Bone marrow (tissue), 2 donors: ENCODE data around the gene MRNIP.

ENCODE experiments used
- DNase-seq, 2 donors: peaks; one replicate each; lab custom pipeline; 2025; lab: John Stamatoyannopoulos, UW

The MRNIP gene

GRCh38 chr5:179803651-179804554 lies 54.7 kb downstream of the MRNIP start:
- peak; percentile 27 to 51 for DNase-seq

GRCh38 chr5:179802950-179803562 lies 55.6 kb downstream of the MRNIP start:
- no peak for DNase-seq

- no peak for DNase-seq
Observed at GRCh38 chr5:179802207-179802883, 56.3 kb downstream of the MRNIP start.

GRCh38 chr5:179801304-179802206 lies 57.1 kb downstream of the MRNIP start:
- DNase-seq = peak in 1 of 2 donors; percentile 33

- no peak for DNase-seq
Observed at GRCh38 chr5:179800696-179801201, 57.9 kb downstream of the MRNIP start.

GRCh38 chr5:179800071-179800695 lies 58.4 kb downstream of the MRNIP start:
- no peak for DNase-seq

- DNase-seq = no peak
Observed at GRCh38 chr5:179799644-179799973, 59.0 kb downstream of the MRNIP start.

GRCh38 chr5:179798771-179799643 lies 59.6 kb downstream of the MRNIP start:
- DNase-seq = no peak

- DNase-seq = no peak
Observed at GRCh38 chr5:179798144-179798770, 60.4 kb downstream of the MRNIP start.

GRCh38 chr5:179797741-179798140 lies 60.9 kb downstream of the MRNIP start:
- DNase-seq = no peak

- no peak for DNase-seq
Observed at GRCh38 chr5:179796877-179797608, 61.6 kb downstream of the MRNIP start.

- DNase-seq = peak; percentile 27 to 64
Observed at GRCh38 chr5:179795863-179796833, 62.5 kb downstream of the MRNIP start.

GRCh38 chr5:179795049-179795862 lies 63.4 kb downstream of the MRNIP start:
- DNase-seq = no peak

- no peak for DNase-seq
Observed at GRCh38 chr5:179794575-179794974, 64.0 kb downstream of the MRNIP start.

- no peak for DNase-seq
Observed at GRCh38 chr5:179794171-179794570, 64.4 kb downstream of the MRNIP start.

GRCh38 chr5:179793468-179794139 lies 65.0 kb downstream of the MRNIP start, which contains the start of gene LTC4S:
LTC4S (plus strand) TSS chr5:179793986; CDS start chr5:179794081, 95 bp downstream.
- DNase-seq = peak; percentile 43 to 84
